Jurkat, Clone E6-1 (cell line): Measurements from ENCODE around the gene ZNF710.

Experiments
- DNase-seq: peaks from one replicate; pipeline ENCODE4 v3.0.0-alpha.2; 2011; ENCODE audit warnings: low read depth, low spot score
- H3K4me3 ChIP-seq: 2 replicates; pipeline ENCODE4 v1.5.1; 2011; ENCODE audit warnings: mild to moderate bottlenecking, low read length, control low read depth, moderate library complexity

Gene ZNF710

GRCh38 chr15:90035095-90035839 lies 34.1 kb downstream of the ZNF710 start:
- no peak for DNase-seq
- H3K4me3 ChIP-seq = no peak overlapping the region

- DNase-seq = no peak
- no peak overlapping the region for H3K4me3 ChIP-seq
Measured at GRCh38 chr15:90035840-90036230, 34.7 kb downstream of the ZNF710 start.

GRCh38 chr15:90036343-90036742 lies 35.2 kb downstream of the ZNF710 start:
- no peak overlapping the region for H3K4me3 ChIP-seq
- no peak for DNase-seq

GRCh38 chr15:90036806-90037510 lies 35.8 kb downstream of the ZNF710 start:
- H3K4me3 ChIP-seq = no peak overlapping the region
- DNase-seq = no peak

- no peak overlapping the region for H3K4me3 ChIP-seq
- no peak for DNase-seq
Measured at GRCh38 chr15:90037511-90037860, 36.4 kb downstream of the ZNF710 start.

- no peak overlapping the region for H3K4me3 ChIP-seq
- DNase-seq = no peak
Measured at GRCh38 chr15:90037961-90038631, 37.0 kb downstream of the ZNF710 start.

- DNase-seq = no peak
- H3K4me3 ChIP-seq = no peak overlapping the region
Measured at GRCh38 chr15:90038632-90039095, 37.5 kb downstream of the ZNF710 start.

- no peak for DNase-seq
Measured at GRCh38 chr15:90039996-90040395, 38.9 kb downstream of the ZNF710 start.

GRCh38 chr15:90040618-90041017 lies 39.5 kb downstream of the ZNF710 start:
- no peak overlapping the region for H3K4me3 ChIP-seq
- DNase-seq = no peak

More at GRCh38 chr15:90039996-90040395, 38.9 kb downstream of the ZNF710 start:
- H3K4me3 ChIP-seq = no peak overlapping the region

- no peak overlapping the region for H3K4me3 ChIP-seq
- no peak for DNase-seq
Measured at GRCh38 chr15:90042356-90042755, 41.2 kb downstream of the ZNF710 start.

GRCh38 chr15:90042766-90043529 lies 41.8 kb downstream of the ZNF710 start:
- H3K4me3 ChIP-seq = no peak overlapping the region
- DNase-seq = no peak

- H3K4me3 ChIP-seq = no peak overlapping the region
- DNase-seq = no peak
Measured at GRCh38 chr15:90043530-90044010, 42.4 kb downstream of the ZNF710 start.

GRCh38 chr15:90044191-90044590 lies 43.1 kb downstream of the ZNF710 start:
- no peak for DNase-seq

GRCh38 chr15:90044916-90045371 lies 43.8 kb downstream of the ZNF710 start:
- no peak overlapping the region for H3K4me3 ChIP-seq
- DNase-seq = no peak

More at GRCh38 chr15:90044191-90044590, 43.1 kb downstream of the ZNF710 start:
- H3K4me3 ChIP-seq = no peak overlapping the region

GRCh38 chr15:90046289-90046688 lies 45.2 kb downstream of the ZNF710 start:
- DNase-seq = no peak
- no peak overlapping the region for H3K4me3 ChIP-seq

GRCh38 chr15:90046911-90047392 lies 45.8 kb downstream of the ZNF710 start:
- no peak overlapping the region for H3K4me3 ChIP-seq
- no peak for DNase-seq

- DNase-seq = no peak
Measured at GRCh38 chr15:90047956-90048575, 46.9 kb downstream of the ZNF710 start.

GRCh38 chr15:90049030-90049429 lies 47.9 kb downstream of the ZNF710 start:
- no peak for DNase-seq

More at GRCh38 chr15:90047956-90048575, 46.9 kb downstream of the ZNF710 start:
- no peak overlapping the region for H3K4me3 ChIP-seq

More at GRCh38 chr15:90049030-90049429, 47.9 kb downstream of the ZNF710 start:
- H3K4me3 ChIP-seq = no peak overlapping the region
